A549 (cell line): ENCODE data around the gene EMX1. TPM values are rescaled to one million over a fixed set of nuclear protein-coding genes. Genes with fewer than 3 reads are reported as not detected.

Experiments
- ATAC-seq, 2 experiments: fragments of 200-7000 bp in 1 of 2; fragments of >200 bp in 1 of 2; cut with Nextera tagmentation in 1 of 2; cut with Tn5 transposase in 1 of 2; 3 replicates each; pipeline versions ENCODE4 v1.8.0 to v1.9.1; 2018 to 2020; ENCODE audit warnings: mild to moderate bottlenecking in 1 of 2, moderate library complexity in 1 of 2
- CTCF ChIA-PET: fragments of 300-600 bp; sonication (Branson Sonifier 250); formaldehyde crosslinking; extraction: SDS; loops from one replicate; lab custom pipeline; 2021; ENCODE audit warnings: antibody characterized with exemption, inconsistent platforms; lab: Yijun Ruan, JAX
- POLR2A ChIA-PET: fragments of 350-600 bp; formaldehyde crosslinking; extraction: SDS; loops from one replicate; lab custom pipeline; 2021; ENCODE audit warnings: antibody characterized with exemption, inconsistent platforms; lab: Yijun Ruan, JAX
- DNase-seq, 2 experiments: peaks; one replicate each; pipeline versions ENCODE4 v3.0.0 to v3.0.0-alpha.2; 2011 to 2016; ENCODE audit warnings: low read depth in 1 of 2, low spot score in 1 of 2
- FAIRE-seq: peaks from 2 replicates; lab custom pipeline; 2011; peaks lifted over from hg19 to GRCh38; lab: Jason Lieb, UNC
- H3K27ac ChIP-seq, 2 experiments: fragments of >200 bp; sonication (Bioruptor Twin); formaldehyde crosslinking; 3 replicates each; pipeline ENCODE4 v1.5.1; 2016 to 2017
- H3K4me1 ChIP-seq: fragments of >200 bp; sonication (Bioruptor Twin); formaldehyde crosslinking; 3 replicates; pipeline ENCODE4 v1.6.1; 2016
- H3K4me2 ChIP-seq: fragments of >200 bp; sonication (Bioruptor Twin); formaldehyde crosslinking; 3 replicates; pipeline ENCODE4 v1.6.1; 2016
- H3K4me3 ChIP-seq: fragments of >200 bp; sonication (Bioruptor Twin); formaldehyde crosslinking; 3 replicates; pipeline ENCODE4 v1.5.1; 2016
- H3K9me3 ChIP-seq: fragments of >200 bp; sonication (Bioruptor Twin); formaldehyde crosslinking; 3 replicates; pipeline ENCODE4 v1.6.1; 2016
- CBX8 ChIP-seq: fragments of 200-600 bp; sonication (generic); IDR thresholded peaks from 2 replicates; pipeline ENCODE4 v1.6.1; 2016
- CEBPB ChIP-seq, 2 experiments: fragments of >200 bp in 1 of 2; sonication (Bioruptor Twin) in 1 of 2; formaldehyde crosslinking in 1 of 2; IDR thresholded peaks; 2 replicates each; pipeline ENCODE4 v1.6.1; 2012 to 2016
- CHD2 ChIP-seq: fragments of 150-350 bp; IDR thresholded peaks from 2 replicates; pipeline ENCODE4 v1.6.1; 2014; ENCODE audit warnings: low read length; ENCODE audit not compliant: partially characterized antibody
- CHD4 ChIP-seq: fragments of 200-600 bp; sonication (generic); IDR thresholded peaks from 2 replicates; pipeline ENCODE4 v1.6.1; 2016; ENCODE audit warnings: antibody characterized with exemption, mild to moderate bottlenecking, borderline replicate concordance
- EP300 ChIP-seq, 2 experiments: fragments of >200 bp; sonication (Bioruptor Twin); formaldehyde crosslinking; IDR thresholded peaks; 2 replicates in 1 of 2; 3 replicates in 1 of 2; pipeline ENCODE4 v1.6.1; 2016 to 2017
- ESRRA ChIP-seq: fragments of 150-350 bp; IDR thresholded peaks from 2 replicates; pipeline ENCODE4 v1.6.1; 2014; ENCODE audit warnings: mild to moderate bottlenecking, low read length, borderline replicate concordance
- FOSB ChIP-seq: fragments of 250-450 bp; sonication (Bioruptor Pico); IDR thresholded peaks from 2 replicates; pipeline ENCODE4 v1.5.0; 2020; ENCODE audit warnings: mild to moderate bottlenecking, moderate library complexity
- GATA3 ChIP-seq: IDR thresholded peaks from 2 replicates; pipeline ENCODE4 v1.6.1; 2012; ENCODE audit warnings: borderline replicate concordance
- HDAC2 ChIP-seq: fragments of 200-600 bp; sonication (generic); IDR thresholded peaks from 2 replicates; pipeline ENCODE4 v1.6.1; 2016
- HOXA7 ChIP-seq: fragments of 250-450 bp; sonication (Bioruptor Pico); IDR thresholded peaks from 2 replicates; pipeline ENCODE4 v1.5.0; 2020; ENCODE audit warnings: mild to moderate bottlenecking, moderate library complexity
- HOXB5 ChIP-seq: fragments of 250-450 bp; sonication (Bioruptor Pico); IDR thresholded peaks from 2 replicates; pipeline ENCODE4 v1.5.0; 2020; ENCODE audit warnings: mild to moderate bottlenecking, moderate library complexity
- JUN ChIP-seq, 2 experiments: fragments of >200 bp; sonication (Bioruptor Twin); formaldehyde crosslinking; IDR thresholded peaks; 2 replicates in 1 of 2; 3 replicates in 1 of 2; pipeline ENCODE4 v1.6.1; 2016 to 2017
- JUNB ChIP-seq: fragments of >200 bp; sonication (Bioruptor Twin); formaldehyde crosslinking; IDR thresholded peaks from 2 replicates; pipeline ENCODE4 v1.6.1; 2016
- KDM5A ChIP-seq: fragments of 200-600 bp; sonication (generic); IDR thresholded peaks from 2 replicates; pipeline ENCODE4 v1.6.1; 2016; ENCODE audit warnings: antibody characterized with exemption, mild to moderate bottlenecking
- MAFK ChIP-seq: fragments of 450-650 bp; IDR thresholded peaks from 2 replicates; pipeline ENCODE4 v1.6.1; 2014; ENCODE audit not compliant: partially characterized antibody
- MAZ ChIP-seq: fragments of 150-350 bp; IDR thresholded peaks from 2 replicates; pipeline ENCODE4 v1.6.1; 2014; ENCODE audit warnings: antibody characterized with exemption, low read depth, low read length, borderline replicate concordance
- MYC ChIP-seq: IDR thresholded peaks from 2 replicates; pipeline ENCODE4 v1.6.1; 2012; ENCODE audit warnings: mild to moderate bottlenecking, inconsistent platforms, low read length, improper control_type of control experiment, borderline replicate concordance
- NFE2L2 ChIP-seq: fragments of 150-350 bp; conservative IDR thresholded peaks from 2 replicates; pipeline ENCODE4 v1.6.1; 2014; ENCODE audit warnings: low read length
- PHF8 ChIP-seq: fragments of 200-600 bp; sonication (generic); IDR thresholded peaks from 2 replicates; pipeline ENCODE4 v1.6.1; 2016; ENCODE audit warnings: low read depth, mild to moderate bottlenecking, antibody characterized with exemption, moderate library complexity, borderline replicate concordance
- RCOR1 ChIP-seq: fragments of 150-350 bp; IDR thresholded peaks from 2 replicates; pipeline ENCODE4 v1.6.1; 2014; ENCODE audit warnings: antibody characterized with exemption, low read length, low read depth
- RFX5 ChIP-seq: fragments of 450-650 bp; IDR thresholded peaks from 2 replicates; pipeline ENCODE4 v1.7.1; 2014; ENCODE audit warnings: antibody characterized with exemption, mild to moderate bottlenecking, moderate library complexity
- RNF2 ChIP-seq: fragments of 200-600 bp; sonication (generic); IDR thresholded peaks from 2 replicates; pipeline ENCODE4 v1.6.1; 2016; ENCODE audit warnings: low read depth, mild to moderate bottlenecking, antibody characterized with exemption, moderate library complexity, borderline replicate concordance
- WGBS: methylation state at CpG from one replicate; pipeline ENCODE4 v1.1.6; 2017; ENCODE audit errors: missing lambda C conversion rate; 5-methylcytosine and 5-hydroxymethylcytosine counted together
- polyA plus RNA-seq, 4 experiments: library from polyadenylated mRNA; depleted of rRNA in 3 of 4; stranded (reverse); fragments of >200 nt; fragmentation: RNase III in 1 of 4; extraction: RNeasy Plus Mini Kit Qiagen cat#74134 plus additional on column Dnase treatment in 1 of 4; gene quantifications; 2 replicates in 3 of 4; 3 replicates in 1 of 4; pipeline ENCODE4 v1.2.3, GENCODE V29; 2011 to 2017
- TF ChIP-seq, protein P1 (sequence below): fragments of >200 bp; sonication (Bioruptor Twin); formaldehyde crosslinking; IDR thresholded peaks from 3 replicates; pipeline ENCODE4 v1.5.1; 2016
- TF ChIP-seq, protein P2 (sequence below): IDR thresholded peaks from 2 replicates; pipeline ENCODE4 v1.6.1; 2012; ENCODE audit warnings: low read depth, borderline replicate concordance
- TF ChIP-seq, protein P3 (sequence below): fragments of >200 bp; sonication (Bioruptor Twin); formaldehyde crosslinking; IDR thresholded peaks from 2 replicates; pipeline ENCODE4 v1.6.1; 2016
- TF ChIP-seq, protein P4 (sequence below): IDR thresholded peaks from 2 replicates; pipeline ENCODE4 v1.6.1; 2012

Gene EMX1
- polyA plus RNA-seq, 2 of the 4 experiments (the other 2 are of a cell fraction): 0.05 TPM; not detected in 1

DNA sequence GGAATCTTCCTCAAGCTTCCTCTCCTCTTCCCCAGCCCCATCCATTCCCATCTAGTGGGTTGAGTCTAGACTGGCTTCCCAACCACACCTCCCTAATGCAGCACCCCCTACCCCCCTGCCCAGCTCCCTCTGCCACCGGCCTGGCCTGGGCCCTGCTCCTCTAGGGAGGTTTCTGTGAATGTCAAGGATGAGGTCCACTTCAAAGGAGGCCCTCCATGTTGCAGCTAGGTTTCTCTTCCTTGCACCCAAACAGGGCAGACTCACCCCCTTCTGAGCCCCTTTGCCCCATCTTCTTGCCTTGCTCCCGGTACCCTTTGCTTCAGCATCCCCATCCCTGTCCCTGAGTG lies 18.3 kb downstream of the EMX1 start:
- ATAC-seq (no peak), FAIRE-seq (no peak), DNase-seq (no peak)
- ChIA-PET CTCF (interaction anchor here (0.8 to 8.6 kb wide), 10 partner anchors 10 to 277 kb away, joined by 3 to 85 read pairs (median 5); partner anchors contain the start of gene SPR), POLR2A (no interaction called here)
- no peak overlapping the region for H3K4me3 ChIP-seq
- no peak overlapping the region for H3K4me2 ChIP-seq
- no peaks in the 10 kb centered on the region for H3K4me1 ChIP-seq
- TF ChIP-seq MAFK: no peak
- no peak for TF ChIP-seq HDAC2
- no peak for TF ChIP-seq CEBPB (IDR thresholded peaks at IDR 0.05)
- TF ChIP-seq EP300 (IDR thresholded peaks at IDR 0.05): no peak
- TF ChIP-seq CBX8: no peak
- no peak for TF ChIP-seq RNF2
- TF ChIP-seq KDM5A: no peak
- no peak for TF ChIP-seq CHD4
- TF ChIP-seq, protein P1, sequence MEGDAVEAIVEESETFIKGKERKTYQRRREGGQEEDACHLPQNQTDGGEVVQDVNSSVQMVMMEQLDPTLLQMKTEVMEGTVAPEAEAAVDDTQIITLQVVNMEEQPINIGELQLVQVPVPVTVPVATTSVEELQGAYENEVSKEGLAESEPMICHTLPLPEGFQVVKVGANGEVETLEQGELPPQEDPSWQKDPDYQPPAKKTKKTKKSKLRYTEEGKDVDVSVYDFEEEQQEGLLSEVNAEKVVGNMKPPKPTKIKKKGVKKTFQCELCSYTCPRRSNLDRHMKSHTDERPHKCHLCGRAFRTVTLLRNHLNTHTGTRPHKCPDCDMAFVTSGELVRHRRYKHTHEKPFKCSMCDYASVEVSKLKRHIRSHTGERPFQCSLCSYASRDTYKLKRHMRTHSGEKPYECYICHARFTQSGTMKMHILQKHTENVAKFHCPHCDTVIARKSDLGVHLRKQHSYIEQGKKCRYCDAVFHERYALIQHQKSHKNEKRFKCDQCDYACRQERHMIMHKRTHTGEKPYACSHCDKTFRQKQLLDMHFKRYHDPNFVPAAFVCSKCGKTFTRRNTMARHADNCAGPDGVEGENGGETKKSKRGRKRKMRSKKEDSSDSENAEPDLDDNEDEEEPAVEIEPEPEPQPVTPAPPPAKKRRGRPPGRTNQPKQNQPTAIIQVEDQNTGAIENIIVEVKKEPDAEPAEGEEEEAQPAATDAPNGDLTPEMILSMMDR: no peak
- no peak for TF ChIP-seq RFX5
- TF ChIP-seq HOXA7 (CRISPR knock-in tag): no peak
- no peak for TF ChIP-seq MYC
- no peak for TF ChIP-seq JUNB
- no peak for TF ChIP-seq GATA3
- TF ChIP-seq HOXB5: no peak
- TF ChIP-seq, protein P2, sequence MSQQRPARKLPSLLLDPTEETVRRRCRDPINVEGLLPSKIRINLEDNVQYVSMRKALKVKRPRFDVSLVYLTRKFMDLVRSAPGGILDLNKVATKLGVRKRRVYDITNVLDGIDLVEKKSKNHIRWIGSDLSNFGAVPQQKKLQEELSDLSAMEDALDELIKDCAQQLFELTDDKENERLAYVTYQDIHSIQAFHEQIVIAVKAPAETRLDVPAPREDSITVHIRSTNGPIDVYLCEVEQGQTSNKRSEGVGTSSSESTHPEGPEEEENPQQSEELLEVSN: no peak
- no peak for TF ChIP-seq ESRRA
- TF ChIP-seq CHD2: no peak
- no peak for TF ChIP-seq NFE2L2
- TF ChIP-seq RCOR1: no peak
- WGBS: 83% methylated on average over 2 of the region's 2 CpGs
- H3K9me3 ChIP-seq: no peaks in the 10 kb centered on the region
- H3K27ac ChIP-seq: no peak overlapping the region

DNA sequence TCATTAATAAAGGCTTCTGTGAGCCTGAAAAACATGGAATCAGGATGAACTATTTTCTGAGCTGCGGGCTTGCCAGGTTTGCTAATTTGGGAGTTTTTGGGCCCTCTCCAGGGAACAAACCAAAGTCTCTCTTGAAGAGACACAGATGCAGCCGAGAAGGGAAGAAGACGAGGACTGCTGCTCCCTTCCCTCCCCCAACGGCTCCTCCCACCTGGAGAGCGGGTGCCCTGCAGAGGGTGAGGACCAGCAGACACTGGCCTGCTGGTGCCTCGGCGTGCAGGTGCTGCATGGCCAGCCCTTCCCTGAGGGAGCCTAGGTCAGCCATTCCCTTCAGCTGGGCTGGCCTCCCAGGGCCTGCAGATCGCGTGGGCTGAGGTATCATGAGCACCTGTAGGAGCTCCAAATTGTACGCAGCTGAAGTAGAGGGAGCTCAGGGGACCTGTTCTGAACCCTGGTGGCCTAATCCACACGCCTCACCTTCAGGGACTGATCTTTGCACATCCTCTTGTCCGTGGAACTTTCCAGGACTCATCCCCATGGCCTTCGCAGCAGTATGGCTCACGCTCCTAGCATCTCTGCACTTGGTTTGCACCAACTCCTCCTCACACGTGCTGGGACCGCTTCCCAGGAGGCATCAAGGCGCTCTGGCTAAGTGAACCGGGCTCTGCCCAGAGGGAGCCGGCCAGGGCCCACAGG lies 19.5 kb downstream of the EMX1 start:
- H3K4me3 ChIP-seq: no peak overlapping the region
- no peak overlapping the region for H3K4me2 ChIP-seq
- CTCF ChIA-PET: interaction anchor here (1.7 to 8.6 kb wide), 2 partner anchors 37 to 43 kb away, joined by 6 to 85 read pairs; no protein-coding TSS in a partner anchor
- 78% methylated on average over 14 of the region's 19 CpGs for WGBS
- FAIRE-seq (no peak), ATAC-seq (no peak), DNase-seq (no peak)
- POLR2A ChIA-PET: no interaction called here
- no peaks in the 10 kb centered on the region for H3K9me3 ChIP-seq
- no peak overlapping the region for H3K27ac ChIP-seq
- no peak for TF ChIP-seq JUNB
- TF ChIP-seq, protein P3, sequence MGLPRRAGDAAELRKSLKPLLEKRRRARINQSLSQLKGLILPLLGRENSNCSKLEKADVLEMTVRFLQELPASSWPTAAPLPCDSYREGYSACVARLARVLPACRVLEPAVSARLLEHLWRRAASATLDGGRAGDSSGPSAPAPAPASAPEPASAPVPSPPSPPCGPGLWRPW: no peak
- H3K4me1 ChIP-seq: no peaks in the 10 kb centered on the region

DNA sequence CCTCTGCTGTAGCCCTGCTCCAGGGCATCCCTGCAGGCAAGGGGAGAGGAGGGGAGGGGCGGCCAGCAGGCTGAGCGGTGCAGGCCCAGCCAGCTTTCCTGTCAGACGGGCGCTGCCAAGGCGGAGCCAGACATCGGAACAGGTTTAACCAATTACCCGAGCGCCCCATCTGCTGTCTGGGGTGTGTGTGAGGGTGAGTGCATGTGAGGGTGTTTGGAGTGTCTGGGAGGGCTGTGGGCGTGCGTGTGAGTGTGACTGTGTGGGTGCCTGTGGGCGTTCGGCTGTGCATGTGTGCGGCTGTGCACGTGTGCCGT lies 20.0 kb downstream of the EMX1 start:
- DNase-seq (no peak), ATAC-seq (peak in 1 of 2 experiments; percentile 16; a peak in 3 of 6 replicates), FAIRE-seq (no peak)
- WGBS: 91% methylated on average over 14 of the region's 15 CpGs
- H3K4me1 ChIP-seq: no peaks in the 10 kb centered on the region
- ChIA-PET CTCF (interaction anchor here (1.2 to 8.6 kb wide), 4 partner anchors 16 to 44 kb away, joined by 3 to 85 read pairs (median 4); no protein-coding TSS in a partner anchor), POLR2A (no interaction called here)
- no peaks in the 10 kb centered on the region for H3K9me3 ChIP-seq
- no peak overlapping the region for H3K4me3 ChIP-seq
- no peak overlapping the region for H3K27ac ChIP-seq
- no peak overlapping the region for H3K4me2 ChIP-seq
- TF ChIP-seq MAZ: no peak
- no peak for TF ChIP-seq PHF8
- no peak for TF ChIP-seq FOSB (CRISPR knock-in tag)
- TF ChIP-seq, protein P4, sequence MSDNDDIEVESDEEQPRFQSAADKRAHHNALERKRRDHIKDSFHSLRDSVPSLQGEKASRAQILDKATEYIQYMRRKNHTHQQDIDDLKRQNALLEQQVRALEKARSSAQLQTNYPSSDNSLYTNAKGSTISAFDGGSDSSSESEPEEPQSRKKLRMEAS: no peak
- TF ChIP-seq JUN (IDR thresholded peaks at IDR 0.05): no peak
